PC-3 (cell line): ENCODE results near the gene IGHMBP2.

ENCODE experiments used
- EZH2 ChIP-seq: fragments of 300-600 bp; sonication (generic); IDR thresholded peaks from one replicate; pipeline ENCODE4 v1.6.1; 2017; ENCODE audit warnings: antibody characterized with exemption, mild to moderate bottlenecking, low read length; ENCODE audit not compliant: unreplicated experiment
- TF ChIP-seq, protein P1 (sequence below): fragments of 300-600 bp; sonication (generic); conservative IDR thresholded peaks from 2 replicates; pipeline ENCODE4 v1.5.1; 2017; ENCODE audit warnings: antibody characterized with exemption, low read depth, mild to moderate bottlenecking, low read length

GRCh38 chr11:68916439-68916838, 12.7 kb downstream of the IGHMBP2 start:
- TF ChIP-seq, protein P1, sequence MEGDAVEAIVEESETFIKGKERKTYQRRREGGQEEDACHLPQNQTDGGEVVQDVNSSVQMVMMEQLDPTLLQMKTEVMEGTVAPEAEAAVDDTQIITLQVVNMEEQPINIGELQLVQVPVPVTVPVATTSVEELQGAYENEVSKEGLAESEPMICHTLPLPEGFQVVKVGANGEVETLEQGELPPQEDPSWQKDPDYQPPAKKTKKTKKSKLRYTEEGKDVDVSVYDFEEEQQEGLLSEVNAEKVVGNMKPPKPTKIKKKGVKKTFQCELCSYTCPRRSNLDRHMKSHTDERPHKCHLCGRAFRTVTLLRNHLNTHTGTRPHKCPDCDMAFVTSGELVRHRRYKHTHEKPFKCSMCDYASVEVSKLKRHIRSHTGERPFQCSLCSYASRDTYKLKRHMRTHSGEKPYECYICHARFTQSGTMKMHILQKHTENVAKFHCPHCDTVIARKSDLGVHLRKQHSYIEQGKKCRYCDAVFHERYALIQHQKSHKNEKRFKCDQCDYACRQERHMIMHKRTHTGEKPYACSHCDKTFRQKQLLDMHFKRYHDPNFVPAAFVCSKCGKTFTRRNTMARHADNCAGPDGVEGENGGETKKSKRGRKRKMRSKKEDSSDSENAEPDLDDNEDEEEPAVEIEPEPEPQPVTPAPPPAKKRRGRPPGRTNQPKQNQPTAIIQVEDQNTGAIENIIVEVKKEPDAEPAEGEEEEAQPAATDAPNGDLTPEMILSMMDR, result no peak
- no peak for TF ChIP-seq EZH2
